ENCODE data around the gene MAD1L1.

The MAD1L1 gene

DNA sequence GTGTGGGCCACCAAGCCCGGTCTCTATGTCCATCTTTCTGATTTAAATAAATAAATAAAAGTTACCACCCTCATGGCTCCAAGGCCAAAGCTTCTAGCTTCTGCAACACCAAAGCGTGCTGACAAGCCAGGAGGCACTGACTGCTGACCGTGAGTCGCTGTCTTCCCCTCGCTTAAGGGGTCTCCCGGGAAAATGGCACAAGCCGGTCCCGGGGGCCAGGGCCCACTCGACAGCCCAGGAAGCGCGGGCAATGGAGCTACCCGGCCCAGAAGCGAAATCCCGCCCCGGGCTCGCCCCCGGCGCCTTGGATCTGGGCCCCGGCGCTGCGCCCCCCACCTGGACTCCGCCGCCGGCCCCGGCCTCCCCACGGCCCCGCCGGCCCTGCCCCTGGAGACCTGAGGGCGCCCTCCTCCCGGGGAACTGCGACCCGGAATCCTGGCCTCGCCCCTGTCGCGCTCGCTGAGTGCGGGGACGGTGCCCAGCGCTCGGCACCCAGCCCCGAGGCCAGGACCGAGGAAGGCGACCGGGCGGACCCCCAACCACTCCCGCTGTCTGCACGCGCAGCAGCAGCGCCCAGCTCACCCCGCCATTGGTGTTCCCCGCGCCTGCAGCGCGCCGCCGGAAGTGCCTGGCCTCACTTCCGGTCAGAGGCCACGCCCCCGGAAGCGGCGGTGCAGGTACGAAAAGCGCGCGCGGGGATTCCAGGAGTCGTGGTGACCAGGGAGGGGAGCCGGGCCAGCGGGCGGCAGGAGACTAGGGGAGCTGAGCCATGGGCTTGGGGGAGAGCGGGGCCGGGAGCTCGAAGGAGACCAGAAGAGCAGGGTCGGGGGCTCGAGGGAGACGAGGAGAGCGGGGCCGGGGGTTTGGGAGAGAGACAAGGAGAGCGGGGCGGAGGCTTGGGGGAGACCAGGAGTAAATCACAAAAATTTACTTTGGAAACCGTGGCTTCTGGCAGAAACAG, 9.1 kb upstream of the MAD1L1 start, which contains the start of the genes MRM2 and NUDT1:
Gene MRM2, minus strand, starts transcription at position 626 of the 961 bp plus-strand sequence. Its CDS starts 36 bp downstream, at position 590.
Gene NUDT1, plus strand, starts transcription at position 647 of the 961 bp plus-strand sequence. CDS start 2,349 bp downstream, outside the sequence.
- DNase-seq = peak; percentile 55

DNA sequence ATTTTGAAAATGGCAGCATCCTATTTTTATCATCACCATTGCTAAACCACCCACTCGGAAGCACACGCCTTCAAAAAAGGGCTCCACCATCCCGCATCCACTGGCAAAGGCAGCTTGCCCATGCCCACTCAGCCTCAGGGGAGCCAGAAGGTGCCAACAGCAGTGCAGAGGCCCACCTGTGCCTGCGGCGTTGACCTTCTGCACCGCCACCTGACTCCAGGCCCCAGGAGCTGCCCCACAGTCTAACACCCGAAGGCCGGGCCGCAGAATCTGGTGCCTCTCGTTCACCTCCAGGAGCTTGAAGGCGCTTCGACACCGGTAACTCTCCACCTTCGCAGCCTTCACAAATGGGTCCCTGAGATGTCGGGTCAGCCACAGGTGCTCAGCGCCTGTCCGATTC, 6.5 kb upstream of the MAD1L1 start:
- DNase-seq = no peak

DNA sequence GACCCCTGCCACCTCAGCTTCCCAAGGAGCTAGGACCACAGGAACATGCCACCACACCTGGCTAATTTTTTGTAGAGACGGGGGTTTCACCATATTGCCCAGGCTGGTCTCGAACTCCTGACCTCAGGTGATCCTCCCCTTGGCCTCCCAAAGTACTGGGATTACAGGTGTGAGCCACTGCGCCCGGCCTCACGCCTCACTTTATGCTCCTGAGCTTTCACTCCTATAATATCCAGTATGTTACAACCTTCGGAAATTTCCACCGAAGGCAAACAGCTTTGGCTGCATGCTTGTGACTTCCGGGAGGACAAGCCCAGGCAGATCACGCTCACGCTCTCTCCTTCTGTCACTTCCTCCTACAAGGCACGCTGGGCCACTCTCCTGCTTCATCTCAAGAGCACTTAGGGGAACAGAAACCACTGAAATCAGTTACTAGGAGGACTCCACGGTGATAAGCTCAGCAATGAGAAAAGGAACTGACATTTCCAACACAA, 4.4 kb upstream of the MAD1L1 start:
- DNase-seq = no peak

DNA sequence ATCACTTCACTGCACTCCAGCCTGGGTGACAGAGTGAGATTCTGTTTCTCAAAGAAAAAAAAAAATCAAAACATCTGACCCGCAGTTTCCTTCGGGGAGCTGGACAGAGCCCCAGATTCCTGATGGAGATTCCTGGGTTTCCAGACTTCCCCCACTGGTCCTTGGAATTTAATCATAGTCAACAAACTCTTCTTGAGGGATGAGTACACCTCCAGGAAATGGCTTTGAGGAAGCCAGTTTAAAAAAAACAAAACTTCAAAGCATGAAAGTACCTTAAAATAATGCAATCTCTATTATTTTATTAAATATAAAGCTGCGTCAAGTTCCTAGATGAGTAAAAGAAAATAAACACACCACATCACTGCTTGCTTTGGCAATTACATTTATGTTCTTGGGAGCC, 1.2 kb upstream of the MAD1L1 start:
- no peak for DNase-seq

DNA sequence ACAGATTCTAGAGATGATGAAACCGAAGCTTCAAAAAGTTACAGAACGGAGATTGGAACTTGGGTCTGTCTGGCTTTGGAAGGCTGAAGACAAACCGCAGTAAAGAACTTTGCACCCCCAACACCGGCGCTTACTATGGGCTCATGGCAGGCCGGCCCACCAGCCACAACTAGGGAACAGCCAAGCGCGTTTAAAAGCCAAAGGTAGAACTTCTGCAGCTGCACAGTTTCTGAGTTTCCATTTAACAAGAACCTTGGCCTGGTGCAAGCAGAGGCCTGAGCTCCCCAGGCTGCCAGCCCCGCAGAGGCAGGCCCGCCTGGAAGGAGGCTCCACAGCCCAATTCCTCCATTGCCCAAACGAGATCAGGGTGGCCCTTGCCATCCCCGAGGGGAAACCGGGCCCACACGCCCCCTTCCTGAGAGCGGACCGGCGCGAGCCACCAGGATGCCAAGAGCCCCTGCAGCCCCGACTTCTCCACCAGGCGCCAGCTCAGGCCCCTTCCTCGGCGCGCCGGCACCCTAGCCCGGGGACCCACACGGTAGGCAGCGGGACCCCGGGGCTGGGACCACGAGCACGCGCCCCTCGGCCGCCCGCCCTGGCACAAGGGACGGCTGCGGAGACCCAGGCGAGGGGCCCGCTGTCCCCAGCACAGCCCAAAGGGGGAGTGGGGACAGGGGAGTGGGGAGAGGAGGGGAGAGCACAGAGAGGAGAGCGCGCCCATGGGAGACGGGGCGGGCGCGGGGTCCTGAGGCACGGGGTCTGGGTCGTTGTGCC, 566 bp downstream of the MAD1L1 start:
- peak; percentile 29 for DNase-seq

DNA sequence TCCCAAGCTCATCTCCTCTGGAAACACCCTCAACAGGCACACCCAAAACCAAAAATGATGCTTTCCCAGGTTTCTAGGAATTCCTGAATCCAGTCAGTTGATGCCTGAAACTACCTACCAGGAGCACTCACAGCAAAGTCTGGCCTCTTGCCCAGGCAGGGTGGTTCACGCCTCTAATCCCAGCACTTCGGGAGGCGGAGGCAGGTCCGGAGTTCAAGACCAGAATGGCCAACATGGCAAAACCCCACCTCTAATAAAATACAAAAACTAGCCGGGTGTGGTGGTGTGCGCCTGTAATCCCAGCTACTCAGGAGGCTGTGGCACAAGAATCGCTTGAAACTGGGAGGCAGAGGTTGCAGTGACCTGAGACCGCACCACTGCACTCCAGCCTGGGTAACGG, 1.9 kb downstream of the MAD1L1 start:
- no peak for DNase-seq

DNA sequence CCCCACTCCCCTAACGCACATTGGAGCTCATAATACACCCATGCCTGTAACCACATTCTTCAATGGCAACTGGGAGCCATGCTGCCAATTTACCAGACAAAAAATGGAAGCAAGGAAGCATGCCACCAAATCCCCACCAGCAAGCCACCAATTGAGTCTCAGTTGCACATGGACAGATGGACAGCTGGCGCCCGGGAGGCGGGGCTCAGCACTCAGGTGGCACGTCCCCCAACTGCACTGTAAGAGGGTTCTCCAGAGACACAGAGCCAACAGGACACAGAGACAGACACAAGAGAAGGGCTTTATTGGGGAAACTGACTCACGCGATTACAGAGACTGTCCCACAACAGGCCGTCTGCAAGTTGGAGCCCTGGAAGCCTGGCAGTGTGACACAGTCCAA, 2.5 kb downstream of the MAD1L1 start:
- DNase-seq = no peak

DNA sequence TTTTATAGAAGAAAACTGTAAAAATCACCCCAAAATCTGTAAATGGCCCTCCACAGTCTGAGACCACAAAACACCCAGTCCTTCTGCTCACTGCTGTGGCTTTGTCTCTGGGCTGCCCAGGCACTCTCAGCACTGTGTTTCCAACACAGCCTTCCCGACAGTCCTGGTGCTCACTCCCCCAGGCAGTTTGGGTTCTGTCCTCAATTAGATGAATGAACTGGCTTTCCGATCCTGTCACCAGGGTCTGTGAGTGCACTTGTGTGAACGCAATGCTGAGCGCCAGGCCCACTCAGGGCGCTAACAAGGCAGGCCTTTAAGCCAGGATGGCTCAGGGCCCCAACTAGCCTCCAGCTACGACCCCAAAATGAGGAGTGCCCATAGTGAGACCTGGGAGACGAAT, 3.3 kb downstream of the MAD1L1 start:
- DNase-seq = no peak

DNA sequence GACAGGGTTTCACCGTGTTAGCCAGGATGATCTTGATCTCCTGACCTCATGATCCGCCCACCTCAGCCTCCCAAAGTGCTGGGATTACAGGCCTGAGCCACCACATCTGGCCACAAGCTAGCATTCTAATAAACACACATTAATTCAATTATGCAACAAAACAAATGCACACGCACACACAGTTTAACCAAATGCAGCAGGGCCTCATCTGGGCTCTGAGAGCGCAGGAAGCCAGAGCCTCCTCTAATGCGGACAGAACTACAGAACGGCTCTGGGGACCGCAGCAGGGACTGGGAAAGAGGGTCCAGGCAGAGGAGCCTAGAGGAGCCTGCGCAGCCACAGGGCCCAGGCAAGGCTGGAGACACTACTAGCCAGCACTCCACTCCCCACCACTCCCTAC, 3.8 kb downstream of the MAD1L1 start:
- no peak for DNase-seq

DNA sequence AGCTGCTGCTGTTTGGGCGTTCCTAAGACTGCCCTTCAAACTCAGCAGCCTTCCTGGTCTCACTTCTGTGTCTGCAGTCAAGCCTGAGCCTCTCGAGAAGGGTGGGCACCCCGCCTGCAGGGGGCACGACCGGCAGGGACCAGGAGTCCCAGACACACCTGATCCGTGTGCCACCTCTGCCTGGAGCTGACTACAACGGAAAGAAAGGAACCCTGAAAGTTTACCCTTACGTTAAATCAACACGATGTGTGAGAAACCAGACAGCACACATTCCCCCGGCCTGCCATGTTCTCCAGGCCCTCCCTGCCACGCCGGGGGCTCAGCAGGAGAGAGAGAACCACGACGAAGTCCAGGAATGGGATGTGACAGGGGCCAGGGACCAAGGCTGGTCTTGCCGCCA, 5.0 kb downstream of the MAD1L1 start:
- DNase-seq = no peak

DNA sequence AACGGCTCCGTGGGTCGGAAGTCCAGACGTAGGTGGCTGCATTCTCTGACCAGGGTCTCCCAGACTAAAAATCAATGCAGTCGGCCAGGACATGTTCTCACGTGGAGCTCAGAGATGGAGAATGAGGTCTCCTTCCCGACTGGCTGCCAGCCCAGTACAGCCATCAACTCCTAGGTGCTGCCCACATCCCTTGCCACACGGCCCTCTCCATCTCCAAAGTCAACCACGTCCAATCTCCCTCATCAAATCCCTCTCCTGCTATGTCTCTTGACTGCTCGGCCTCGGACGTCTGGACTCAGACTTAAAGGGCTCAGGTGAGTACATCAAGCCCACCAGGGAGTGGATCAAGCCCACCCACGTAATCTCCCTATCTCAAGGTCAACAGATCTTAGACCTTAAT, 6.9 kb downstream of the MAD1L1 start:
- no peak for DNase-seq

DNA sequence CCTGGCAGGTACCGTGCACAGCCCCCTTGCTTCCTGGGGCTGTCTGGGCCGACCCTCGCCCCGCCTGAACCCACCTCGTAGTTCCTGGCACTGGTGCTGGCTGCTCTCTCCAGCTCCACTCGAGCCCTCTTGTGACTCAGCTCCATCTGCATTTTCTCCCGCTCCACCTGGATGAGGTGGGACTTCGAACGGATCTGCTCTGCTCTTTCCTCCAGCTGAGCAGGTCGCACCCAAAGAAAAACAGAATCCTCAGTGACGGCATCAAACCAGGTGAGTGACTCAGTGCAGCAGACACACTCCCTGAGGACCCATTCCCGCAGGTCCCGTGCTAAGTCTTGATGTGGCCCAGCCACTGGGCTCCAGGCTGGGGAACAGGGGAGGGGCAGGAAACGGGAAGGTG, 7.4 kb downstream of the MAD1L1 start:
- no peak for DNase-seq

DNA sequence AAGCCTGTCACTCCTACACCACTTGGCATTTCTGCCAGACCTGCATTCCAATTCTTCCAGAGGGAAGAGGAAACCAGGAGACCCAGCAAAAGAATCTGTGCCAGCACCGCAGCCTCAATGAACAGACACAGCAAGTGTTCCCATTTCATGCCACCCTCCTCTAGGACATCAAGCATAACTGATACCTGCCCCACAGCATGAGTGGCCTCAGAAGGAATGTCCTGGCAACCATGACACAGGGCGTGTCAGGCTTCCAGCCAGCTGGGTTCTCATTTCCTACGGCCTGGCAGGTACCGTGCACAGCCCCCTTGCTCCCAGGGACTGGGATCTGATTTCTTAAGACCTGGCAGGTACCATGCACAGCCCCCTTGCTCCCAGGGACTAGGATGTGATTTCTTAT, 7.8 kb downstream of the MAD1L1 start:
- no peak for DNase-seq

DNA sequence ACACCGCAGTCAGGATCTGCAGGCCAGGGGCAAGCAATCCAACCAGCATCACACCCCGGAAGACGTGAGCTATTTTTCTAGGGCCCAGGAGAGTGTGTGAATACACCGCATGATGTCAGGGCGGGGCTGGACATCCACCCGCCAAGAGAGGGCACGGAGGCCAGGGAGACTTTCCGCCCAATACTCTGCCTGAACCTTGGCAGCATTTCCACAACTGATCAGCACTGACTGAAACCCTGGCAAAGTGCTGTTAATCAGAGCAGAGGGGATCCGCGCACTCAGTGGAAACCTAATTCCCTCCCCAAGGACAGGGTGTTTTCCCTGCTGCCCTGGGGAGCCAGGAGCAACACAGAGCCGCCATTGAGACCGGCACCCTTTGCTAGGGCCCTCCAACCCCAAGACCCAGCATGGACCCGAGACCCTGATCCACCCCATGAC, 8.2 kb downstream of the MAD1L1 start:
- DNase-seq = no peak

DNA sequence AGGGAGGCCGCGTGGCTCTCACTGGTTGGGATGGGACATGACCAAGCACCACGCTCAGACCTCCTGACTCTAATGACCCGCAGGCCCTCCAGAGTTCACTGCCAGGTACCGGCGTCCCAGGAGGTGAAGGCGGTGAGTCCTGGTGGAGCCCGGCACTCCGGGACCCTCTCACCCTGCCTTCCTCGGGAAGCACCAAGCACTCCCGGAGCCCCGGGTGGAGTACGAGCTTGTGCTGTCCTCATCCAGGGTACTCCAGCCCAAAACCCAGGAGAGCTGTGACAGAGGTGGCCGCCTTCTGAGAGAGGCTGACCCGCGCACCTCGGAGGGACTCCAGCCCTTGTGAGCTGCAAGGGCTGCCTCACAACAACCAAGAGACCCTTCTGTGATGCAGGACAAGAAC, 9.4 kb downstream of the MAD1L1 start:
- no peak for DNase-seq

DNA sequence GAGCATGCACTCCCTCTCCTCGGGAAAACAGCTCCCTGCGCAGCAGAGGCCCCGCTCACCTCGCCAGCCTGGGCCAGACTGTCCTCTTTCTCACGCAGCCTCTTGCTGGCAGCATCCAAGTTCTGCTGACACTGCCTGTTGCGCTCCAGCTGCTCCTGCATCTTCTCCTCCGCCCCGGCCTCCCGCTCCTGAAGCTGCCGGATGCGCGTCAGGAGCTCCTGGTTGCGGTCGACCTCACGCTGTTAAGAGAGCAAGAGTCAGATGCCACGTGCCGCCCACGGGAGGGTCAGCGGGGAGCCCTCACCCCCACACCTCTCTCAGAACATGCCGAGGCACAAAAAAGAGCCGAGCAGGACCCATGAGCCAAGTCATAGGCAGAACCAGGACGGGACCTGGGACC, 10.2 kb downstream of the MAD1L1 start:
- no peak for DNase-seq

DNA sequence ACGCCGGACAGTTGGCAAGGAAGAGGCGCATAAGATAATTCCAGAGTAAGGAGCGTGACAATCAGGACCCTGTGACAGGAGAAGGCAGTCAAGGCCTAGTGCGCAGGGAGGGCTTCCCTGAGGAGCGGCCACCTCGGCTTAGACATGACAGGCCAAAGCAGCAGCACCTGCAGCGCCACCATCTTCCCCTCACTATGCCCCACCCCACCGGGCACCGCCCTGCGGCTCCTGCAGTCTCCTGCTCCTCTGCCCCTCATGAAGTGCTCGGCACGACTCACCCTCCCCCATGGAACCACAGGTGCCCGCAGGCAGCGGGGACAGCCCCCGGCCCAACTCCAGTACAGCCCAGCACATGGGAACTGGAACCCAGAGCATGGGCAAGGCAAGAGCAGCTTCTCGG, 11.8 kb downstream of the MAD1L1 start:
- DNase-seq = no peak

DNA sequence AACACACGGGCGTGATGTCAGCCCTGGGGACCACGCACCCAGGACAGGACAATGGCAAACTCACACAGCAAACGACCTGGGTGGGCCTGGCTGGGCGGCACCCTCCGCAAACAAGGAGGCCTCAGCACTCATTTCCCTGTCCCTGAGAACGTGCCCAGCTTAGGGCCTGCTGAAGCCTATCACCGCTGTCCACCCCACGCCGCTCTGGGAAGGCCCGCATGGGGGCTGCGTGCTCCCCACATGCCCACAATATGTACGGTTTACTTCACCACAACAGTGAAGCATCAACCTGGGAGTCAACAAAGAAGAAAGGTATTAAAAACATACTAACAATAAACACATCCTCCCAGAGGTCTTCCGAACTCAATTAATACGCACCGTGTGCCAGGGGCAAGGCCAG, 12.2 kb downstream of the MAD1L1 start:
- no peak for DNase-seq

DNA sequence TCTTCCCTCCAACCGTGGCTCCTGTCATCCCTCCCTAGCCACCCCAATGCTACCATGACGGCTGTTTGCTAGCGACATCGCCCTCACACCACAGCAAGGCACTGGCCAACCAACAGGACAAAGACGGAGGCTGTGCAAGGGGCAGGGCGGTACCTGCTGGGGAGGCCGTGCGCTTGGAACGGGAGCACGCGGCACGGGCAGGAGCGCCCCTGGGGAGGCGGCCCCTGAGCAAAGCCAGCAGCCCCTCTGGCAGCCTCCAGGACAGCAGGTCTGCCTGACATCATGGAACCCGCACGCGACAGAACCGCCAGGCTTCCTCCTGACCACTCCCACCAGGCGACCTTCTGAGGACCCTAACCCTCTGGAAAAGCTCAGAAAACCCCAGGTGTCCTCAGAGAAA, 12.7 kb downstream of the MAD1L1 start:
- DNase-seq = no peak

DNA sequence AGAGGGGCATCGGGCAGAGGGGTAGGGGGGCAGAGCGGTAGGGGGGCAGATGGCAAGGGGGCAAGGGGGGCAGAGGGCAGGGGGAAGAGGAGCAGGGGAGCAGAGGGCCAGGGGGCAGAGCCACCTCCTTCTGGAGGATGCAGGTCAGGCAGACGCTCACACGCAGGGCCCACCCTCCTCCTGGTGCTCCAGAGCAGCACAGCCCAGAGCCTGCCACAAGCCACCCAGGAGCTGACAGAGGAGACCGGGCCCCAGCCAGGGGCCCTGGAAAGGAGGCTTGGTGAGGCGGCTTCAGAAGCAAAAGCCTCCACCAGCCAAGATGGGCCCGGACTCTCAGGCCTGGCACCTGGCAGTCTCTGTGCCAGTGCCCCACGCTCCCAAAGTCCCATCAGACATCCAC, 13.1 kb downstream of the MAD1L1 start:
- DNase-seq = no peak

DNA sequence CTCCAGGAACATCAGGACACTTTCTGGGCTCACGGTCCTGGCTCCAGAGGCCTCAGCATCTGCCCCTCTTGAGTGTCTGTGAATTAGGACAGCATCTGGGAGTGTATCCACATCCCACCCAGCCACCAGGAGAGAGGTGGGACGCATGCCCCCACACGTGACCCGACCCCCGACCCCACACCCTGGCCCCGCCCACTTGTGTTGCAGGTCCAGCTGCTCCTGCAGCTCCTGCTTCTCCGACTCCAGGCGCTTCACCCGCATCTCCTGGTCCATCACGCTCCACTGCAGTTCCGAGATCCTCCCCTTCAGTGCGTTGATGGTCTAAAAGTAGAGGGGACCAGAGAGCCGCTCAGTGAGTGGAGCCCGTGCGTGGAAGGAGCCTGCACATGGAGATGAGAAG, 13.6 kb downstream of the MAD1L1 start:
- DNase-seq = no peak

DNA sequence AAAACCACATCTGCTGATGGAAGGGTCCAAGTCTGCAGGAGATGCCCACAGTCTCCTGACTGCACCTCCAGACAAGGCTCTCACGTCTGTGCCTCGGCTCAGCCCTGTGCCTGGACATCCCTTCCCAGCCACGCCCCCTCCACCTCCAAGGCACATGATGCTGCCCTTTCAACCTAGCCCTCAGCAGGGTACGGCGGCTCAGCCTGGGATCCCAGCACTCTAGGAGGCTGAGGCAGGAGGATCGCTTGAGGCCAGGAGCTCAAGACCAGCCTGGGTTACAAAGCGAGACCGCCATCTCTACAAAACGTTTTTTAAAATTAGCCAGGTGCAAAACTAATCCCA, 14.3 kb downstream of the MAD1L1 start:
- DNase-seq = no peak

DNA sequence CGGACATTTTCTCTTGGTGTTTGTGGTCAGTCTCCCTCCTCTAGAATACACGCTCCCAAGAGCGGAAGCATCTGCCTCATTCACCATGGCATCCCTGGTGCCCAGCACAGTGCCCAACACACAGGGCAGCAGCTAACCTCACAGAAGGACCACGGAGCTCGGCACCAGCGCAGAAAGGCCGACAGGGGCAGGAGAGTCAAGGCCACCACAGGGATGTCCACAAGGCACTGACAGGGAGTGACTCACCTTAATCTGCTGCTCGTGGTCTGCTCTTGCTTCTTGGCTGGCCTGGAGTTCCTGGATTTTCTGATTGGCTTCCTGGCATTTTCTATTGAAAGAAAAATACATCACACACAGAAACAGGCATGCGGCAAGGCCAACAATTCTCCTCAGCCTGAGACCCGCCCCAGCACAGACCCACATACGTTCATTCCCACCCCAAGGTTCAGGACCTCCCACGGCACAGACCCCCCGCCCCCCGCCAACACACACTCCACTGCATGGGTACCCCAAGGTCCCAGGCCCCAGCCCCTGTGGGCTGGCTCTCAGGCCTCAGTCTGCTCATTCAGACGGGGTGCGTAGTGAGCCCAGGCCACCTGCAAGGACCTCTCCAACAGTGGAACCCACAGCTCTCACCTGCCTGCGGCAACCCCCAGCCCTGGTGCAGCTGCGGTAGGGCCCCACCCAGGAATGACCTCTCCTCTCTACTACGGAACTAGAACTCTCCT, 14.9 kb downstream of the MAD1L1 start:
- no peak for DNase-seq

Data from effector CD8-positive, alpha-beta T cell (primary cell).